ENCODE data around the gene POU2F3. TPM values are rescaled to one million over a fixed set of nuclear protein-coding genes. Genes with fewer than 3 reads are reported as not detected.
A peak's percentile ranks its signal among the peaks of the same experiment; 100 is the strongest.

The POU2F3 gene
- total RNA-seq, 1 donor from 2014 or later: under 0.01 TPM

GRCh38 chr11:120337355-120338106 lies 97.6 kb downstream of the POU2F3 start:
- DNase-seq (ENCODE audit: low read depth in 2 of 2): peak in 1 of 2 donors; percentile 50

- peak in 1 of 2 donors; percentile 66 for DNase-seq (ENCODE audit: low read depth in 2 of 2)
These were observed 98.4 kb downstream of the POU2F3 start for GRCh38 chr11:120338107-120338933.

GRCh38 chr11:120339394-120339890 lies 99.5 kb downstream of the POU2F3 start:
- peak; percentile 72 to 84 for DNase-seq (ENCODE audit: low read depth in 2 of 2)

- peak; percentile 55 to 85 for DNase-seq (ENCODE audit: low read depth in 2 of 2)
These were observed 100.6 kb downstream of the POU2F3 start for GRCh38 chr11:120340529-120340928.

- DNase-seq (ENCODE audit: low read depth in 2 of 2): peak in 1 of 2 donors; percentile 37
These were observed 102.3 kb downstream of the POU2F3 start for GRCh38 chr11:120342226-120342625.

- DNase-seq (ENCODE audit: low read depth in 2 of 2): no peak
These were observed 102.7 kb downstream of the POU2F3 start for GRCh38 chr11:120342678-120343077.

- no peak for DNase-seq (ENCODE audit: low read depth in 2 of 2)
These were observed 103.5 kb downstream of the POU2F3 start for GRCh38 chr11:120343429-120343828.

GRCh38 chr11:120344302-120345004 lies 104.5 kb downstream of the POU2F3 start:
- DNase-seq (ENCODE audit: low read depth in 2 of 2): peak in 1 of 2 donors; percentile 25

- no peak for DNase-seq (ENCODE audit: low read depth in 2 of 2)
These were observed 106.3 kb downstream of the POU2F3 start for GRCh38 chr11:120346233-120346632.

- no peak for DNase-seq (ENCODE audit: low read depth in 2 of 2)
These were observed 110.7 kb downstream of the POU2F3 start for GRCh38 chr11:120350637-120351036.

- no peak for DNase-seq (ENCODE audit: low read depth in 2 of 2)
These were observed 112.5 kb downstream of the POU2F3 start for GRCh38 chr11:120352405-120352804.

- no peak for DNase-seq (ENCODE audit: low read depth in 2 of 2)
These were observed 114.1 kb downstream of the POU2F3 start for GRCh38 chr11:120354068-120354467.

GRCh38 chr11:120354779-120355178 lies 114.8 kb downstream of the POU2F3 start:
- DNase-seq (ENCODE audit: low read depth in 2 of 2): no peak

- DNase-seq (ENCODE audit: low read depth in 2 of 2): no peak
These were observed 117.7 kb downstream of the POU2F3 start for GRCh38 chr11:120357620-120358019.

GRCh38 chr11:120358729-120359128 lies 118.8 kb downstream of the POU2F3 start:
- DNase-seq (ENCODE audit: low read depth in 2 of 2): no peak

GRCh38 chr11:120363436-120363835 lies 123.5 kb downstream of the POU2F3 start:
- no peak for DNase-seq (ENCODE audit: low read depth in 2 of 2)

GRCh38 chr11:120365512-120365911 lies 125.6 kb downstream of the POU2F3 start:
- no peak for DNase-seq (ENCODE audit: low read depth in 2 of 2)

Other genes with a start within 250 kb of the POU2F3 start
- not detected in 2 replicates for gene TRIM29, start 102.0 kb upstream of the POU2F3 start, total RNA-seq
- gene OAF, start 29.1 kb upstream of the POU2F3 start, total RNA-seq: 21.7 and 27.4 TPM in 2 replicates
- gene TLCD5, start 85.2 kb downstream of the POU2F3 start, total RNA-seq: 4.1 and 7.2 TPM in 2 replicates
- gene ARHGEF12, start 96.3 kb downstream of the POU2F3 start, total RNA-seq: 99.7 and 128 TPM in 2 replicates

Measured in dermis microvascular lymphatic vessel endothelial cell (primary cell).